IMR-90 (cell line): ENCODE results near the gene LCTL. TPM values are rescaled to one million over a fixed set of nuclear protein-coding genes. Genes with fewer than 3 reads are reported as not detected.
A peak's percentile ranks its signal among the peaks of the same experiment; 100 is the strongest.
"Not testable (repeated sequence)": the region's sequence is repeated elsewhere in the genome, so short reads cannot be mapped to it uniquely, and the experiment has no call there.

Source experiments
- ATAC-seq: fragments of 200-7000 bp; cut with Tn5 transposase; 2 replicates; pipeline ENCODE4 v1.9.1; 2020; ENCODE audit warnings: low read depth, mild to moderate bottlenecking, moderate library complexity
- BruUV-seq: library from RNA; stranded (reverse); fragments of 400-500 nt; replicated peaks from 2 replicates; lab custom pipeline; 2021; lab: Mats Ljungman, UMichigan
- CTCF ChIA-PET: fragments of 300-600 bp; formaldehyde crosslinking; extraction: SDS; loops from one replicate; lab custom pipeline; 2021; ENCODE audit warnings: antibody characterized with exemption; lab: Yijun Ruan, JAX
- POLR2A ChIA-PET: fragments of 300-600 bp; sonication (Branson Sonifier 250); formaldehyde crosslinking; loops from one replicate; lab custom pipeline; 2022; ENCODE audit warnings: antibody characterized with exemption; ENCODE audit not compliant: unreplicated experiment; lab: Charles Lee
- DNase-seq: peaks from one replicate; pipeline ENCODE4 v3.0.0; 2013
- H2AFZ ChIP-seq: replicated peaks from 2 replicates; pipeline ENCODE3; 2013; ENCODE audit warnings: low read length, mild to moderate bottlenecking; ENCODE audit not compliant: poor library complexity
- H2AK5ac ChIP-seq: 2 replicates; pipeline ENCODE4 v1.6.1; 2013; ENCODE audit warnings: low read depth, low read length, inconsistent platforms
- H2AK9ac ChIP-seq: replicated peaks from 2 replicates; pipeline ENCODE3; 2013; ENCODE audit warnings: mild to moderate bottlenecking, low read depth, low read length, moderate library complexity; ENCODE audit not compliant: poor library complexity
- H2BK120ac ChIP-seq: 2 replicates; pipeline ENCODE4 v1.6.1; 2013; ENCODE audit warnings: low read depth, low read length, inconsistent platforms
- H2BK15ac ChIP-seq: 3 replicates; pipeline ENCODE4 v1.6.1; 2013; ENCODE audit warnings: low read depth, low read length, inconsistent platforms
- H2BK20ac ChIP-seq: 2 replicates; pipeline ENCODE4 v1.6.1; 2013; ENCODE audit warnings: low read depth, mild to moderate bottlenecking, inconsistent platforms, low read length, moderate library complexity
- H2BK5ac ChIP-seq: 2 replicates; pipeline ENCODE4 v1.6.1; 2013; ENCODE audit warnings: mild to moderate bottlenecking, low read depth, low read length, inconsistent platforms; ENCODE audit not compliant: poor library complexity, severe bottlenecking
- H3K14ac ChIP-seq: replicated peaks from 2 replicates; pipeline ENCODE4 v1.6.1; 2013; ENCODE audit warnings: low read depth, low read length, inconsistent platforms
- H3K18ac ChIP-seq: 2 replicates; pipeline ENCODE4 v1.6.1; 2013; ENCODE audit warnings: low read depth, low read length, control low read depth
- H3K23ac ChIP-seq: 2 replicates; pipeline ENCODE4 v1.6.1; 2013; ENCODE audit warnings: low read depth, low read length, inconsistent platforms
- H3K27ac ChIP-seq: 2 replicates; pipeline ENCODE4 v1.5.1; 2013; ENCODE audit warnings: mild to moderate bottlenecking, control low read depth, low read length; ENCODE audit not compliant: insufficient read depth
- H3K27me3 ChIP-seq: 2 replicates; pipeline ENCODE4 v1.6.1; 2013; ENCODE audit warnings: low read length; ENCODE audit not compliant: control insufficient read depth, insufficient read depth
- H3K36me3 ChIP-seq: 2 replicates; pipeline ENCODE4 v1.6.1; 2013; ENCODE audit warnings: low read length, mixed read lengths; ENCODE audit not compliant: control insufficient read depth, insufficient read depth
- H3K4ac ChIP-seq: 2 replicates; pipeline ENCODE4 v1.6.1; 2013; ENCODE audit warnings: low read depth, low read length, inconsistent platforms
- H3K4me1 ChIP-seq: 2 replicates; pipeline ENCODE4 v1.6.1; 2013; ENCODE audit warnings: low read length, mixed read lengths; ENCODE audit not compliant: control insufficient read depth, insufficient read depth
- H3K4me2 ChIP-seq: 2 replicates; pipeline ENCODE4 v1.6.1; 2013; ENCODE audit warnings: low read depth, mild to moderate bottlenecking, control low read depth, low read length, moderate library complexity
- H3K4me3 ChIP-seq: 2 replicates; pipeline ENCODE4 v1.5.1; 2013; ENCODE audit warnings: low read depth, mild to moderate bottlenecking, control low read depth, low read length, moderate library complexity; ENCODE audit not compliant: insufficient read depth
- H3K56ac ChIP-seq: 2 replicates; pipeline ENCODE4 v1.6.1; 2013; ENCODE audit warnings: low read length, inconsistent platforms; ENCODE audit not compliant: insufficient read depth; ENCODE audit errors: extremely low read depth
- H3K79me1 ChIP-seq, 2 experiments: 2 replicates each; pipeline ENCODE4 v1.6.1; 2013; ENCODE audit warnings: low read length in 2 of 2, inconsistent platforms in 1 of 2, low read depth in 1 of 2
- H3K9ac ChIP-seq: 2 replicates; pipeline ENCODE4 v1.6.1; 2013; ENCODE audit warnings: low read depth, low read length, control low read depth
- H3K9me1 ChIP-seq: 2 replicates; pipeline ENCODE4 v1.6.1; 2013; ENCODE audit warnings: low read length, inconsistent platforms; ENCODE audit not compliant: insufficient read depth
- H3K9me3 ChIP-seq: 2 replicates; pipeline ENCODE4 v1.6.1; 2013; ENCODE audit warnings: low read length; ENCODE audit not compliant: control insufficient read depth, insufficient read depth
- H4K20me1 ChIP-seq: 2 replicates; pipeline ENCODE4 v1.6.1; 2013; ENCODE audit warnings: low read length, inconsistent platforms; ENCODE audit not compliant: insufficient read depth
- H4K5ac ChIP-seq: 2 replicates; pipeline ENCODE4 v1.6.1; 2013; ENCODE audit warnings: mild to moderate bottlenecking, low read depth, low read length, control low read depth
- H4K8ac ChIP-seq, 2 experiments: 2 replicates each; pipeline ENCODE4 v1.6.1; 2013; ENCODE audit warnings: low read depth in 2 of 2, low read length in 2 of 2, control low read depth in 1 of 2, inconsistent platforms in 1 of 2
- H4K91ac ChIP-seq: 2 replicates; pipeline ENCODE4 v1.6.1; 2013; ENCODE audit warnings: low read depth, low read length, inconsistent platforms; ENCODE audit not compliant: insufficient read depth
- MAFK ChIP-seq: IDR thresholded peaks from 2 replicates; pipeline ENCODE4 v1.6.1; 2012; ENCODE audit warnings: low read depth, low read length, improper control_type of control experiment
- MXI1 ChIP-seq: IDR thresholded peaks from 2 replicates; pipeline ENCODE4 v1.6.1; 2012; ENCODE audit warnings: low read depth, mild to moderate bottlenecking, low read length, moderate library complexity, borderline replicate concordance
- WGBS, 2 experiments: methylation state at CpG; one replicate each; pipeline versions ENCODE4 v1.1.5 to v1.1.7; 2013; ENCODE audit warnings: missing lambda C conversion rate in 2 of 2; ENCODE audit not compliant: insufficient read length in 1 of 2; ENCODE audit errors: extremely low coverage in 2 of 2; 5-methylcytosine and 5-hydroxymethylcytosine counted together
- dilution Hi-C: fragments of 300-500 bp; cut with HindIII; formaldehyde crosslinking; loops from one replicate; pipeline ENCODE4 v1.14.3; 2018; ENCODE audit warnings: low sequenced_read_pairs; ENCODE audit not compliant: unreplicated experiment
- in situ Hi-C: fragments of 300-500 bp; cut with MboI; formaldehyde crosslinking; loops from 3 replicates; pipeline ENCODE4 v1.14.3; 2019; ENCODE audit warnings: low sequenced_read_pairs, inconsistent platforms, mixed read lengths
- intact Hi-C: fragments of 100-400 bp; cut with micrococcal nuclease; formaldehyde crosslinking; loops from 2 replicates; pipeline ENCODE4 v1.10.0; 2022
- polyA plus RNA-seq, 3 experiments: library from polyadenylated mRNA; depleted of rRNA; stranded (reverse); fragments of >200 nt; gene quantifications; 2 replicates each; pipeline ENCODE4 v1.2.3, GENCODE V29; 2012; ENCODE audit warnings: low replicate concordance in 1 of 3
- total RNA-seq: library from RNA; depleted of rRNA; stranded (reverse); fragments of >200 nt; gene quantifications from 2 replicates; pipeline ENCODE4 v1.2.3, GENCODE V29; 2012

Gene LCTL
- total and polyA plus RNA-seq, 2 of the 4 experiments (the other 2 are of a cell fraction), result 10.3 to 10.4 TPM

- ATAC-seq (no peak), DNase-seq (no peak)
- peak overlapping the region; percentile 58; the same call in 1 of the 2 replicates for H4K5ac ChIP-seq
- no peaks in the 10 kb centered on the region for H3K9me3 ChIP-seq
- H3K4me2 ChIP-seq, result peak overlapping the region; percentile 99
- H3K36me3 ChIP-seq, result peaks cover 26% of the 10 kb centered on the region
- H4K8ac ChIP-seq, result peak overlapping the region; percentile 91 to 93
- ChIA-PET CTCF (no interaction called here), POLR2A (no interaction called here)
- dilution Hi-C loops, result no loop called here
- H3K23ac ChIP-seq, result peak overlapping the region; percentile 100
- no peaks in the 10 kb centered on the region for H3K9me1 ChIP-seq
- peak overlapping the region; percentile 97 for H2BK5ac ChIP-seq
- intact Hi-C loops, result loop anchor here (1.0 to 10.0 kb wide), 3 partner anchors 201 to 543 kb away; partner anchors contain the start of gene SMAD6
- peak overlapping the region; percentile 88 for H2AFZ ChIP-seq
- H2AK9ac ChIP-seq, result peak overlapping the region; percentile 94
- no peak overlapping the region for H2BK20ac ChIP-seq
- H3K4me3 ChIP-seq, result peak overlapping the region; percentile 59
- TF ChIP-seq MXI1 (peak; percentile 67; the same call in 1 of the 2 replicates), MAFK (no peak)
- peaks cover 15 to 37% of the 10 kb centered on the region in 2 experiments for H3K79me1 ChIP-seq
- 0% methylated on average over 2 of the region's 12 CpGs; no CpG with 5 or more reads in 1 of the 2 experiments for WGBS, 2 experiments
- BruUV-seq, result TSS peak; percentile 39
- H3K9ac ChIP-seq, result peak overlapping the region; percentile 94
- in situ Hi-C loops, result no loop called here
- H2AK5ac ChIP-seq, result peak overlapping the region; percentile 97
- H3K4me1 ChIP-seq, result peaks cover 1% of the 10 kb centered on the region; the same call in 1 of the 2 replicates
- peak overlapping the region; percentile 95 for H3K27ac ChIP-seq
- peaks cover 48% of the 10 kb centered on the region for H4K20me1 ChIP-seq
- H3K14ac ChIP-seq, result peak overlapping the region; percentile 100
- no peaks in the 10 kb centered on the region for H3K27me3 ChIP-seq
- peak overlapping the region; percentile 95 for H3K56ac ChIP-seq
- peak overlapping the region; percentile 78; the same call in 1 of the 2 replicates for H2BK120ac ChIP-seq
- H2BK15ac ChIP-seq, result no peak overlapping the region
- peak overlapping the region; percentile 13; the same call in 1 of the 2 replicates for H3K18ac ChIP-seq
- H4K91ac ChIP-seq, result peak overlapping the region; percentile 98
- H3K4ac ChIP-seq, result peak overlapping the region; percentile 100
Measured at GRCh38 chr15:66503780-66504562, 61.8 kb downstream of the LCTL start.

GRCh38 chr15:66503041-66503648 lies 62.7 kb downstream of the LCTL start:
- H2BK15ac ChIP-seq, H4K5ac ChIP-seq, ATAC-seq, H3K4ac ChIP-seq, H2BK20ac ChIP-seq, H3K4me1 ChIP-seq, H3K18ac ChIP-seq, H3K27me3 ChIP-seq, H2AFZ ChIP-seq, H3K56ac ChIP-seq, H3K27ac ChIP-seq, in situ Hi-C loops, H4K8ac ChIP-seq, BruUV-seq, H2AK9ac ChIP-seq, H2BK120ac ChIP-seq, H4K91ac ChIP-seq, H3K14ac ChIP-seq, H2AK5ac ChIP-seq, H3K9me1 ChIP-seq, CTCF ChIA-PET, dilution Hi-C loops, H3K9me3 ChIP-seq, POLR2A ChIA-PET: not testable (repeated sequence)
- peak overlapping the region; percentile 99 for H3K4me2 ChIP-seq
- intact Hi-C loops, result loop anchor here (5.0 to 10.0 kb wide), 2 partner anchors 202 to 544 kb away; partner anchors contain the start of gene SMAD6
- peak overlapping the region; percentile 94; the same call in 1 of the 2 replicates for H3K9ac ChIP-seq
- peak; percentile 52 for DNase-seq
- peak overlapping the region; percentile 97 for H2BK5ac ChIP-seq
- H3K79me1 ChIP-seq, result peaks cover 10 to 29% of the 10 kb centered on the region in 2 experiments
- peaks cover 56% of the 10 kb centered on the region for H4K20me1 ChIP-seq
- no CpG with 5 or more reads among the region's 13 CpGs for WGBS, 2 experiments
- peak overlapping the region; percentile 100; the same call in 1 of the 2 replicates for H3K23ac ChIP-seq
- peaks cover 32% of the 10 kb centered on the region for H3K36me3 ChIP-seq
- peak overlapping the region; percentile 59 for H3K4me3 ChIP-seq
